ENCODE data around the gene PCBP2. TPM values are rescaled to one million over a fixed set of nuclear protein-coding genes. Genes with fewer than 3 reads are reported as not detected.
"Not testable (repeated sequence)": the region's sequence is repeated elsewhere in the genome, so short reads cannot be mapped to it uniquely, and the experiment has no call there.

Gene PCBP2
- total RNA-seq, 3 donors from 2014 or later: 512 to 722 (median 529) TPM

GRCh38 chr12:53476769-53477209, 24.9 kb downstream of the PCBP2 start:
- Histone ChIP-seq H3K4me3 (no peak overlapping the region), H3K27me3 (no peaks in the 10 kb centered on the region), H3K9me3 (no peaks in the 10 kb centered on the region), H3K4me1 (peaks cover 0 to 5% of the 10 kb centered on the region in 2 donors), H3K36me3 (peaks cover 7% of the 10 kb centered on the region), H3K27ac (peak overlapping the region; percentile 0 to 50)
- DNase-seq (ENCODE audit: low spot score in 2 of 2): no peak
- TF ChIP-seq POLR2A (IDR thresholded peaks at IDR 0.05): no peak
- TF ChIP-seq POLR2AphosphoS5 (IDR thresholded peaks at IDR 0.05): no peak
- TF ChIP-seq CTCF (IDR thresholded peaks at IDR 0.05): no peak
- intact Hi-C loops (cut with DNase I; ENCODE audit: low total_unique reads): no loop called here

GRCh38 chr12:53478865-53479264, 27.0 kb downstream of the PCBP2 start:
- H3K4me3 ChIP-seq: no peak overlapping the region
- intact Hi-C loops (cut with DNase I; ENCODE audit: low total_unique reads): no loop called here
- H3K27me3 ChIP-seq: no peaks in the 10 kb centered on the region
- no peaks in the 10 kb centered on the region for H3K4me1 ChIP-seq
- peak overlapping the region in 1 of 2 donors; percentile 53 for H3K27ac ChIP-seq
- no peak for DNase-seq (ENCODE audit: low spot score in 2 of 2)
- peaks cover 7% of the 10 kb centered on the region for H3K36me3 ChIP-seq
- H3K9me3 ChIP-seq: no peaks in the 10 kb centered on the region
- TF ChIP-seq CTCF (IDR thresholded peaks at IDR 0.05) (no peak), POLR2AphosphoS5 (IDR thresholded peaks at IDR 0.05) (no peak), POLR2A (IDR thresholded peaks at IDR 0.05) (no peak)

GRCh38 chr12:53479331-53479730, 27.4 kb downstream of the PCBP2 start:
- no peaks in the 10 kb centered on the region for H3K4me1 ChIP-seq
- H3K27ac ChIP-seq: peak overlapping the region in 1 of 2 donors; percentile 53
- TF ChIP-seq POLR2A (IDR thresholded peaks at IDR 0.05): no peak
- no peak for TF ChIP-seq CTCF (IDR thresholded peaks at IDR 0.05)
- TF ChIP-seq POLR2AphosphoS5 (IDR thresholded peaks at IDR 0.05): no peak
- H3K27me3 ChIP-seq: no peaks in the 10 kb centered on the region
- intact Hi-C loops (cut with DNase I; ENCODE audit: low total_unique reads): no loop called here
- DNase-seq (ENCODE audit: low spot score in 2 of 2): no peak
- H3K4me3 ChIP-seq: no peak overlapping the region
- peaks cover 7% of the 10 kb centered on the region for H3K36me3 ChIP-seq
- no peaks in the 10 kb centered on the region for H3K9me3 ChIP-seq

GRCh38 chr12:53480491-53481442, 28.9 kb downstream of the PCBP2 start:
- H3K4me1 ChIP-seq: no peaks in the 10 kb centered on the region
- intact Hi-C loops (cut with DNase I; ENCODE audit: low total_unique reads): no loop called here

GRCh38 chr12:53481458-53481857, 29.6 kb downstream of the PCBP2 start:
- H3K4me3 ChIP-seq; H3K4me1 ChIP-seq; H3K9me3 ChIP-seq; DNase-seq (ENCODE audit: low spot score in 2 of 2); intact Hi-C loops (cut with DNase I; ENCODE audit: low total_unique reads); H3K27me3 ChIP-seq; H3K36me3 ChIP-seq: not testable (repeated sequence)
- peak overlapping the region in 1 of 2 donors; percentile 45 for H3K27ac ChIP-seq

More at GRCh38 chr12:53480491-53481442, 28.9 kb downstream of the PCBP2 start:
- TF ChIP-seq CTCF (IDR thresholded peaks at IDR 0.05) (no peak), POLR2A (IDR thresholded peaks at IDR 0.05) (no peak), POLR2AphosphoS5 (IDR thresholded peaks at IDR 0.05) (no peak)
- H3K9me3 ChIP-seq: no peaks in the 10 kb centered on the region
- H3K27me3 ChIP-seq: no peaks in the 10 kb centered on the region
- H3K4me3 ChIP-seq: no peak overlapping the region
- peaks cover 3% of the 10 kb centered on the region for H3K36me3 ChIP-seq
- DNase-seq (ENCODE audit: low spot score in 2 of 2): no peak
- peak overlapping the region in 1 of 2 donors; percentile 45 for H3K27ac ChIP-seq
